Central memory CD8-positive, alpha-beta T cell (primary cell): ENCODE measurements around the gene CAMK2B.
A peak's percentile ranks its signal among the peaks of the same experiment; 100 is the strongest.

Source experiments
- ATAC-seq: fragments of 150-1000 bp; cut with Tn5 transposase; replicated peaks from 2 replicates; pipeline ENCODE4 v1.10.0; 2022; ENCODE audit warnings: mild to moderate bottlenecking, moderate FRiP score, moderate number of reproducible peaks; ENCODE audit not compliant: poor library complexity, severe bottlenecking; ENCODE audit errors: extremely low read depth
- DNase-seq, 2 donors: peaks; one replicate each; pipeline ENCODE4 v3.0.0; 2021; ENCODE audit warnings: low spot score in 2 of 2
- H3K27ac Mint-ChIP-seq: one replicate; pipeline ENCODE4 v1.8.0; 2022; ENCODE audit warnings: low read depth, mild to moderate bottlenecking, moderate library complexity, mixed read lengths
- H3K27me3 Mint-ChIP-seq: one replicate; pipeline ENCODE4 v1.8.0; 2022; ENCODE audit warnings: mixed read lengths
- H3K36me3 Mint-ChIP-seq: one replicate; pipeline ENCODE4 v1.8.0; 2022; ENCODE audit warnings: mild to moderate bottlenecking, moderate library complexity, mixed read lengths; ENCODE audit not compliant: insufficient read depth
- H3K4me1 Mint-ChIP-seq: one replicate; pipeline ENCODE4 v1.8.0; 2022; ENCODE audit warnings: mixed read lengths
- H3K4me3 Mint-ChIP-seq: one replicate; pipeline ENCODE4 v1.8.0; 2022; ENCODE audit warnings: mild to moderate bottlenecking, moderate library complexity, mixed read lengths
- H3K9me3 Mint-ChIP-seq: one replicate; pipeline ENCODE4 v1.8.0; 2022; ENCODE audit warnings: mixed read lengths

The CAMK2B gene

DNA sequence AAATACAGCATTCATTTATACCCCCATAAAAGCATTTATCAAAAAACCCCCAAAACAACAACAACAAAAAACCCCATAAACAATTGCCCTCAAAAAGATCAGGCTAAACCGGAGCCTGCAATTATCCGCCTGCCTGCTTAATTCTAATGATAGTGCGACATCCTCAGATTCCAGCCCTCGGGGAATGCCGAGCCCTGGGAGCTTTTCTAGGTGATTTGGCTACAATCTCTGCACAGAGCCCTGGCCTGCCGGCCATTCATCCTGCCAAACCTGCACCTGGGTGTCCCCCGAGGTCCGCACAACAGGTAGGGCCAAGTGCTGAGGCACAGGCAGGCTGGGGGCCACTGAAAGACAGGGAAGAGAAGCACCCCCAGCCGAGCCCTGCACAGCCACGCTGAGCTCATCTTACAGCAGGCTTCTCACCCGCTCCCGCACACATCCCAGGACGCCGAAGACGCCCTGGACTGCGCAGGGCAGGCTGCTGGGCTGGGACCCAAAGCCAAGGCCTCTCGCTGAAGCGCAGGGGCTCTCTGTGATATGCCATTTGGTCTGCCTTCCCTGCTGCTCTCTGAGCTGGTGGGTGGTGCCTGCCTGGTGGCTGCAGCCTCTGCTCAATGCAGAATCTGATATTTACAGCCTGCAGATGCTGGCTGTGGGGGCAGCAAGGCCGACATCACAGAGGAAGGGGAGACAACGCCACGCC lies 57.5 kb downstream of the CAMK2B start:
- DNase-seq = no peak
- Mint-ChIP-seq H3K27ac (no peak overlapping the region), H3K36me3 (no peaks in the 10 kb centered on the region), H3K4me1 (no peaks in the 10 kb centered on the region), H3K27me3 (peaks cover 16% of the 10 kb centered on the region), H3K4me3 (no peak overlapping the region), H3K9me3 (no peaks in the 10 kb centered on the region)
- ATAC-seq = no peak

- no peak for DNase-seq
- Mint-ChIP-seq H3K36me3 (no peaks in the 10 kb centered on the region), H3K27ac (no peak overlapping the region), H3K27me3 (peaks cover 16% of the 10 kb centered on the region), H3K4me1 (no peaks in the 10 kb centered on the region), H3K9me3 (no peaks in the 10 kb centered on the region), H3K4me3 (no peak overlapping the region)
- ATAC-seq = no peak
Measured at GRCh38 chr7:44267178-44267577, 58.2 kb downstream of the CAMK2B start.

DNA sequence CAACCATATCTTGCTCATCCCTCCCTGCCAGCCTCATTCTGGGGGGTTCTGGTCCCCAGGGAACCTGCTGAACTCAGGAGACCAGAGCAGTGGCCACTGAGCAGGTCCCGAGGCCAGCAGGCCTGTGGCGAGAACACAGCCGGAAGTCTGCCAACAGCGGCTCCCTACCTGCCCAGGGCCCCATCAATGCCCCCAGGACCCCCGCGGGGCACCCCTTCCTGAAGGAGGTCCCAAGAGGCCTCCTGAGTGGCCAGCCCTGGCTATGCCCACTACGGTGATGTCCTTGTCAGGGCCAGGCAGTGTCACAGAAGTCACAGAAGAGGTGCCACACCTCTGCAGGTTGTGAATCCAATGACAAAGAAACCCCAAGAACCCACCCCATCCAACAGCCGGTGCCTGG lies 58.9 kb downstream of the CAMK2B start:
- H3K9me3 Mint-ChIP-seq = no peaks in the 10 kb centered on the region
- ATAC-seq (no peak), DNase-seq (no peak)
- no peaks in the 10 kb centered on the region for H3K36me3 Mint-ChIP-seq
- H3K4me1 Mint-ChIP-seq = no peaks in the 10 kb centered on the region
- no peak overlapping the region for H3K27ac Mint-ChIP-seq
- peaks cover 16% of the 10 kb centered on the region for H3K27me3 Mint-ChIP-seq
- H3K4me3 Mint-ChIP-seq = no peak overlapping the region

DNA sequence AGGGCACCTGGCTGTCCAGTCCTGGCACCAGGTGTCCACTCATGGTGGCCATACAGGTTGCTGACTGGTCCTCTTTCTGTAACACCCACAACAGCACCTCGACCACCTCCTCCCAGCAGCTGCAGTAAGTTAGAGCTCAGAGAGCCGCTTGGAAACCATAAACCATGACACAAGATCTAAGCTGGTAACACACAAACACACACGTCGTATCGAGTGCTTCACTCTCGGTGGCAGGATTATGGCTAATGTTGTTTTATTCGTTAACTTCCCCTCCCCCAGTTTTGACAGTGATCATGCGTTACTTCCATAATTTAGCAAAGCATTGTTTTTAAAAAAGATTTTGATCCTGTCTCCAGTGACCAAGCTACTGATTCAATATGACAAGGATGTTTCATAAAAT lies 59.7 kb downstream of the CAMK2B start:
- no peaks in the 10 kb centered on the region for H3K36me3 Mint-ChIP-seq
- no peak overlapping the region for H3K4me3 Mint-ChIP-seq
- DNase-seq = no peak
- no peaks in the 10 kb centered on the region for H3K9me3 Mint-ChIP-seq
- H3K27me3 Mint-ChIP-seq = peaks cover 16% of the 10 kb centered on the region
- H3K4me1 Mint-ChIP-seq = no peaks in the 10 kb centered on the region
- H3K27ac Mint-ChIP-seq = no peak overlapping the region
- no peak for ATAC-seq

DNA sequence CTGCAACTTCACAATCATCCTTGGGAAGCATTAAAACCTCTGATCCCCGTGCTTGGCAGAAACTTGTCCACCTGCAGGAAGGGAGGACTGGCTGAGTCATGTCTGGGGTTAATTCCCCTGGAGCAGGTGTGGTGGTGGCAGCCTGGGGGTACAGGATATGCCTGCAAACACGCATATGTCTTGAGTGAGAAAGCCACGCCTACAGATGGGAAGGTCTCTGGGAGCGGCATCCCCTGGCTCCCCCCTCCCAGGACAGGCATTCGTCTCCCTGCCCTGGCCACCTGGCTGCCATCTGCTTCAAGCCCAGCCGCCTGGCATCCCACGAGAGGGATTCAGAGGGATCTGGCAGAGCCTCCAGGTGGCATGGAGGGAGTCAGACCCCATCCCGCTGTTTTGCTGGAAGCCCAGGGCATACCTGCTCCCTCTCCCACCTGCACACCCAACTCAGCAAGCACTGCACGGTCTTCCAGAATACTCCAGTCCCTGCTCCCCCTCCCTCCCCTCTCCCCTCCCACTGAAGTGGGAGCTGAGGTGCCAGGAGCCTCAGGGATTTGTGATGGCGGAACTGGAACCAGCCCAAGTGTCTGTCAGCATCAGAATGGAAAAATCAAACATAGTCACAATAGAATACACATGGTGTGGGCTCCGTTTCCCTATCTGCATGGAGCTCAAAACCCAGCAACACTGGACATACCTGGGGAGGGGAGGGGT lies 61.0 kb downstream of the CAMK2B start:
- no peaks in the 10 kb centered on the region for H3K36me3 Mint-ChIP-seq
- H3K27ac Mint-ChIP-seq = no peak overlapping the region
- DNase-seq = no peak
- ATAC-seq = no peak
- no peak overlapping the region for H3K4me3 Mint-ChIP-seq
- H3K4me1 Mint-ChIP-seq = no peaks in the 10 kb centered on the region
- peaks cover 16% of the 10 kb centered on the region for H3K27me3 Mint-ChIP-seq
- no peaks in the 10 kb centered on the region for H3K9me3 Mint-ChIP-seq

- DNase-seq = no peak
- Mint-ChIP-seq H3K4me1 (peaks cover 2% of the 10 kb centered on the region), H3K27me3 (peaks cover 10% of the 10 kb centered on the region), H3K27ac (no peak overlapping the region), H3K9me3 (no peaks in the 10 kb centered on the region), H3K36me3 (peaks cover under 1% of the 10 kb centered on the region), H3K4me3 (no peak overlapping the region)
- no peak for ATAC-seq
Measured at GRCh38 chr7:44263326-44264082, 61.9 kb downstream of the CAMK2B start.

DNA sequence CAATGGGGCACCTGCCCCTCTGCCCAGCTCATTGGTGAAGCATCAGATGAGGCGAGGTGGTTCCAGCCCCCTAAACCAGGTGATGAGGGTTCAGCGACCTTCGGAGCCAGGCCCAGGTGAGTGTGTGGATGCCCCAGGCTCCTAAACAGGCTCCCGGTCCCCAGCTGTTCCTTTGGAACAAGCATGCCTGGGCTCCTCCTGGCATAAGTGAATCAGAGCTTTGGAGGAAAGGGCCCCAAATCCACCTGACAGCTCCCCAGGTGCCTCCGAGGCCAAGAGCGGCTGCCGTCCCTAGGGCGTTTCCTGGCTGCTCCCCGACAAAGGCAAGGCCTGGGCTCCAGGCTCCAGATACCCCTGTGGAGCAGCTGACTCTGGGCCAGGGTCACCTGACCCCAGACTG lies 63.4 kb downstream of the CAMK2B start:
- Mint-ChIP-seq H3K4me1 (peaks cover 17% of the 10 kb centered on the region), H3K27me3 (no peaks in the 10 kb centered on the region), H3K9me3 (no peaks in the 10 kb centered on the region), H3K27ac (no peak overlapping the region), H3K4me3 (no peak overlapping the region), H3K36me3 (peaks cover 1% of the 10 kb centered on the region)
- no peak for ATAC-seq
- DNase-seq = no peak

GRCh38 chr7:44261240-44261639 lies 64.2 kb downstream of the CAMK2B start:
- Mint-ChIP-seq H3K36me3 (peaks cover 1% of the 10 kb centered on the region), H3K4me1 (peaks cover 17% of the 10 kb centered on the region), H3K27me3 (no peaks in the 10 kb centered on the region), H3K4me3 (no peak overlapping the region), H3K9me3 (no peaks in the 10 kb centered on the region), H3K27ac (peak overlapping the region; percentile 41)
- ATAC-seq (no peak), DNase-seq (no peak)

- H3K36me3 Mint-ChIP-seq = peaks cover 1% of the 10 kb centered on the region
- DNase-seq (no peak), ATAC-seq (no peak)
- H3K27me3 Mint-ChIP-seq = no peaks in the 10 kb centered on the region
- peak overlapping the region; percentile 75 for H3K27ac Mint-ChIP-seq
- H3K9me3 Mint-ChIP-seq = no peaks in the 10 kb centered on the region
- H3K4me1 Mint-ChIP-seq = peaks cover 17% of the 10 kb centered on the region
- no peak overlapping the region for H3K4me3 Mint-ChIP-seq
Measured at GRCh38 chr7:44259547-44260457, 65.6 kb downstream of the CAMK2B start.

GRCh38 chr7:44258865-44259546 lies 66.4 kb downstream of the CAMK2B start:
- ATAC-seq (no peak), DNase-seq (no peak)
- Mint-ChIP-seq H3K4me1 (peaks cover 17% of the 10 kb centered on the region), H3K27me3 (no peaks in the 10 kb centered on the region), H3K27ac (peak overlapping the region; percentile 75), H3K9me3 (no peaks in the 10 kb centered on the region), H3K36me3 (peaks cover 3% of the 10 kb centered on the region), H3K4me3 (no peak overlapping the region)

DNA sequence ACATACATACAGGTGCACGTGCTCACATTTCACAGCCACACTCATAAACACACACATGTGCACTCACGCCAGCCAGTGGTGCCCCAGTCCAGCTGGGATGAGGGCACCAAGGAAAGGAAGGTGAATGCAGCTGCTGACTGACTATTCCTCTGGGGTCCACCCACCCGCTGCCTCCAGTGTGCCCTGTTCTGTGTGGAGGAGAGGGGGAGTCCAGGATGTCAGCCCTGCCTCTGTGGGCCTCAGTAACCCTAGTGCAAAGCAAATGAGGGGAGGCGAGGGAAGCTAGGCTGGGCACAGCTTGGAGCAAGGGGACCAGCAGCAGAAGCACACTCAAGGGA lies 67.0 kb downstream of the CAMK2B start:
- peak overlapping the region; percentile 31 for H3K4me3 Mint-ChIP-seq
- no peaks in the 10 kb centered on the region for H3K9me3 Mint-ChIP-seq
- no peak overlapping the region for H3K27ac Mint-ChIP-seq
- peaks cover 3% of the 10 kb centered on the region for H3K36me3 Mint-ChIP-seq
- ATAC-seq = no peak
- H3K4me1 Mint-ChIP-seq = peaks cover 17% of the 10 kb centered on the region
- no peaks in the 10 kb centered on the region for H3K27me3 Mint-ChIP-seq
- DNase-seq = no peak
